Spleen (tissue), 11 donors: Measurements from ENCODE around the gene UBE2I. TPM values are rescaled to one million over a fixed set of nuclear protein-coding genes. Genes with fewer than 3 reads are reported as not detected.
"Not testable (repeated sequence)": the region's sequence is repeated elsewhere in the genome, so short reads cannot be mapped to it uniquely, and the experiment has no call there.

Experiments
- DNase-seq: peaks from one replicate; pipeline ENCODE4 v3.0.0-alpha.2; 2020
- H3K27ac ChIP-seq, 8 donors: fragments of 200-600 bp; sonication (generic) in 7 of 8; 1 replicate in 4 of 8; 2 replicates in 4 of 8; pipeline versions ENCODE4 v1.5.0 to v1.8.0; 2016 to 2021; ENCODE audit warnings: inconsistent platforms in 4 of 8, mild to moderate bottlenecking in 4 of 8, moderate library complexity in 1 of 8
- H3K27me3 ChIP-seq, 7 donors: fragments of 200-600 bp; sonication (generic) in 6 of 7; replicated peaks in 1 of 7; 1 replicate in 4 of 7; 2 replicates in 3 of 7; pipeline versions ENCODE4 v1.5.0 to v1.8.0; 2016 to 2021; ENCODE audit warnings: inconsistent platforms in 3 of 7, mild to moderate bottlenecking in 1 of 7
- H3K36me3 ChIP-seq, 6 donors: fragments of 200-600 bp; sonication (generic) in 5 of 6; 1 replicate in 4 of 6; 2 replicates in 2 of 6; pipeline versions ENCODE4 v1.5.0 to v1.8.0; 2016 to 2021; ENCODE audit warnings: inconsistent platforms in 2 of 6
- H3K4me1 ChIP-seq, 6 donors: fragments of 200-600 bp; sonication (generic) in 5 of 6; 1 replicate in 3 of 6; 2 replicates in 3 of 6; pipeline versions ENCODE4 v1.5.0 to v1.8.0; 2016 to 2021; ENCODE audit warnings: inconsistent platforms in 3 of 6
- H3K4me3 ChIP-seq, 8 donors: fragments of 200-600 bp; sonication (generic) in 7 of 8; 1 replicate in 4 of 8; 2 replicates in 4 of 8; pipeline versions ENCODE4 v1.5.0 to v1.8.0; 2016 to 2021; ENCODE audit warnings: inconsistent platforms in 4 of 8, mild to moderate bottlenecking in 4 of 8, moderate library complexity in 2 of 8
- H3K9me3 ChIP-seq, 8 donors: fragments of 200-600 bp; sonication (generic) in 7 of 8; 1 replicate in 4 of 8; 2 replicates in 4 of 8; pipeline versions ENCODE4 v1.5.0 to v1.8.0; 2016 to 2021; ENCODE audit warnings: inconsistent platforms in 4 of 8
- POLR2A ChIP-seq, 3 donors: fragments of 450-650 bp; IDR thresholded peaks; one replicate each; pipeline ENCODE4 v1.5.1; 2017; ENCODE audit warnings: antibody characterized with exemption in 3 of 3, mild to moderate bottlenecking in 1 of 3
- POLR2AphosphoS5 ChIP-seq, 3 donors: sonication (generic); formaldehyde crosslinking; IDR thresholded peaks; one replicate each; pipeline ENCODE4 v1.5.1; 2017; ENCODE audit warnings: antibody characterized with exemption in 3 of 3
- WGBS, 5 donors: extraction: QIAGEN DNeasy Blood & Tissue Kit in 3 of 5; methylation state at CpG; one replicate each; pipeline versions ENCODE4 v1.1.5 to v1.1.7; 2013 to 2018; 5-methylcytosine and 5-hydroxymethylcytosine counted together
- intact Hi-C: fragments of 100-400 bp; cut with DNase I; formaldehyde crosslinking; loops from one replicate; pipeline ENCODE4 v1.15.0; 2023; ENCODE audit warnings: low total_unique reads
- polyA plus RNA-seq, 3 donors: library from polyadenylated mRNA; stranded (reverse); fragments of 200-250 nt; gene quantifications; one replicate each; pipeline ENCODE4 v1.2.1, GENCODE V29; 2013
- total RNA-seq, 7 donors: library from RNA; depleted of rRNA in 3 of 7; stranded (reverse); fragments of >200 nt in 3 of 7; fragmentation: NEBNext Ultra II Directional in 4 of 7; extraction: Animal tissue kit (Norgen Biotek cat#: 25700) in 4 of 7; gene quantifications; one replicate each; pipeline versions ENCODE4 v1.1.0 to v1.2.1, GENCODE V29; 2016 to 2021
- TF ChIP-seq, protein P1 (sequence below), 11 experiments: fragments of 200-600 bp in 7 of 11; fragments of 450-650 bp in 4 of 11; sonication (generic) in 4 of 11; IDR thresholded peaks in 8 of 11; conservative IDR thresholded peaks in 3 of 11; 1 replicate in 7 of 11; 2 replicates in 4 of 11; pipeline versions ENCODE4 v1.4.0 to v1.8.0; 2016 to 2021; ENCODE audit warnings: antibody characterized with exemption in 11 of 11, inconsistent platforms in 4 of 11, mild to moderate bottlenecking in 1 of 11
- donor health status: healthy with polysubstance abuse.
- donor health status: DM: no; HTN: no; CAD: no; lungs with moderate emphysema.
- donor health status: DM: no; HTN: no; CAD: no.
- donor health status: Bipolar disorder and iron deficiency.
- donor health status: healthy.
- donor health status: DM: no; HTN: no; CAD: no.
- donor health status: DM: yes; HTN: yes; CAD: no.

UBE2I gene
- total and polyA plus RNA-seq, 10 donors, result 78.1 to 142 (median 119) TPM

DNA sequence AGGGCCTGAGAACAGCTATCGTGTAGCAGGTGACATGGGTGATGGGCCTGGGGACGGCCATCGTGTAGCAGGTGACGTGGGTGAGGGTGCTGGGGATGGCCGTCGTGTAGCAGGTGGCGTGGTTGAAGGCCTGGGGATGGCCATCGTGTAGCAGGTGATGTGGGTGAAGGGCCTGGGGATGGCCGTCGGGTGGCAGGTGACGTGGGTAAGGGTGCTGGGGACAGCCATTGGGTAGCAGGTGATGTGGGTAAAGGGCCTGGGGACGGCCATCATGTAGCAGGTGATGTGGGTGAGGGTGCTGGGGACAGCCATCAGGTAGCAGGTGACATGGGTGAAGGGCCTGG is 38.1 kb upstream of the UBE2I start:
- H3K27me3 ChIP-seq, result peaks cover 0 to 68% (median 21%) of the 10 kb centered on the region in 7 donors
- no peaks in the 10 kb centered on the region for H3K36me3 ChIP-seq
- intact Hi-C loops, result no loop called here
- no peak for DNase-seq
- H3K27ac ChIP-seq, result no peak overlapping the region
- no peak for TF ChIP-seq POLR2A (IDR thresholded peaks at IDR 0.05)
- TF ChIP-seq, protein P1, sequence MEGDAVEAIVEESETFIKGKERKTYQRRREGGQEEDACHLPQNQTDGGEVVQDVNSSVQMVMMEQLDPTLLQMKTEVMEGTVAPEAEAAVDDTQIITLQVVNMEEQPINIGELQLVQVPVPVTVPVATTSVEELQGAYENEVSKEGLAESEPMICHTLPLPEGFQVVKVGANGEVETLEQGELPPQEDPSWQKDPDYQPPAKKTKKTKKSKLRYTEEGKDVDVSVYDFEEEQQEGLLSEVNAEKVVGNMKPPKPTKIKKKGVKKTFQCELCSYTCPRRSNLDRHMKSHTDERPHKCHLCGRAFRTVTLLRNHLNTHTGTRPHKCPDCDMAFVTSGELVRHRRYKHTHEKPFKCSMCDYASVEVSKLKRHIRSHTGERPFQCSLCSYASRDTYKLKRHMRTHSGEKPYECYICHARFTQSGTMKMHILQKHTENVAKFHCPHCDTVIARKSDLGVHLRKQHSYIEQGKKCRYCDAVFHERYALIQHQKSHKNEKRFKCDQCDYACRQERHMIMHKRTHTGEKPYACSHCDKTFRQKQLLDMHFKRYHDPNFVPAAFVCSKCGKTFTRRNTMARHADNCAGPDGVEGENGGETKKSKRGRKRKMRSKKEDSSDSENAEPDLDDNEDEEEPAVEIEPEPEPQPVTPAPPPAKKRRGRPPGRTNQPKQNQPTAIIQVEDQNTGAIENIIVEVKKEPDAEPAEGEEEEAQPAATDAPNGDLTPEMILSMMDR (IDR thresholded peaks at IDR 0.05 in 8 of 11, conservative IDR thresholded peaks at IDR 0.05 in 3 of 11), result no peak
- TF ChIP-seq POLR2AphosphoS5 (IDR thresholded peaks at IDR 0.05), result no peak
- no peaks in the 10 kb centered on the region for H3K9me3 ChIP-seq
- WGBS, 5 donors, result 74 to 87% (median 84%) methylated on average over 12 of the region's 12 CpGs
- no peak overlapping the region for H3K4me3 ChIP-seq
- H3K4me1 ChIP-seq, result peaks cover 0 to 11% (median 6%) of the 10 kb centered on the region in 6 donors

DNA sequence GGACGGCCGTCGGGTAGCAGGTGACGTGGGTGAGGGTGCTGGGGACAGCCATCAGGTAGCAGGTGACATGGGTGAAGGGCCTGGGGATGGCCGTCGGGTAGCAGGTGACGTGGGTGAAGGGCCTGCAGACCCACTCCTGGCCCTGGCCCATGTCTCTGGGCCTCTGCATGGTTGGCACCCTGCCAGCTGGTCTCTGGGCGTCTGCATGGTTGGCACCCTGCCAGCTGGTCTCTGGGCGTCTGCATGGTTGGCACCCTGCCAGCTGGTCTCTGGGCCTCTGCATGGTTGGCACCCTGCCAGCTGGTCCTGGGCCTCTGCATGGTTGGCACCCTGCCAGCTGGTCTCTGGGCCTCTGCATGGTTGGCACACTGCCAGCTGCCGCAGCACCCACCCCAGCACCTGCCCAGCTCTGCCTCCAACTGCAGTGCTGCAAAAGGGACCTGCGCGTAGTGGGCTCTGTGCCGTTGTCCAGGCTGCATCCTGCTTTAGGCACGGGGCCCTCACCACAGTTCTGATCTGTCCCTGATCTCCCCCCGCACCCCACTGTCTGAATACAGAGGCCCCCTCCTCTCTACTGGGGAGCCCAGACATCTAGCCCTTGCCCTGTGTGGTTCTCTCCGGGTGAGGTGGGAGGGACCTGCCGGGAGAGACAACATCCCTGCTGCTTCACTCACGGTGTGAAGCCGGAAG is 37.6 kb upstream of the UBE2I start:
- H3K36me3 ChIP-seq, H3K9me3 ChIP-seq, H3K4me3 ChIP-seq, H3K27ac ChIP-seq, intact Hi-C loops: not testable (repeated sequence)
- 20 to 38% (median 26%) methylated on average over 9 to 19 of the region's 19 CpGs for WGBS, 5 donors
- H3K27me3 ChIP-seq, result peaks cover 0 to 69% (median 23%) of the 10 kb centered on the region in 7 donors
- peaks cover 0 to 11% (median 6%) of the 10 kb centered on the region in 6 donors for H3K4me1 ChIP-seq
- peak; percentile 61 for DNase-seq
- TF ChIP-seq POLR2AphosphoS5 (IDR thresholded peaks at IDR 0.05), result peak in 1 of 3 donors; percentile 22

- H3K36me3 ChIP-seq, result no peaks in the 10 kb centered on the region
- H3K4me1 ChIP-seq, result peaks cover 0 to 11% (median 6%) of the 10 kb centered on the region in 6 donors
- peaks cover 0 to 77% (median 31%) of the 10 kb centered on the region in 7 donors for H3K27me3 ChIP-seq
- H3K4me3 ChIP-seq, result no peak overlapping the region
- no peaks in the 10 kb centered on the region for H3K9me3 ChIP-seq
- TF ChIP-seq POLR2A (IDR thresholded peaks at IDR 0.05) (no peak), POLR2AphosphoS5 (IDR thresholded peaks at IDR 0.05) (no peak)
- TF ChIP-seq, protein P1 (IDR thresholded peaks at IDR 0.05 in 8 of 11, conservative IDR thresholded peaks at IDR 0.05 in 3 of 11), result no peak
- DNase-seq, result peak; percentile 62
- intact Hi-C loops, result no loop called here
- H3K27ac ChIP-seq, result no peak overlapping the region
- 71 to 76% (median 72%) methylated on average over 5 to 9 of the region's 9 CpGs for WGBS, 5 donors
Observed at GRCh38 chr16:1272453-1273198, 36.8 kb upstream of the UBE2I start.

GRCh38 chr16:1273816-1274215 is 35.6 kb upstream of the UBE2I start:
- Histone ChIP-seq H3K9me3 (no peaks in the 10 kb centered on the region), H3K27me3 (peaks cover 0 to 87% (median 43%) of the 10 kb centered on the region in 7 donors), H3K36me3 (no peaks in the 10 kb centered on the region), H3K27ac (no peak overlapping the region), H3K4me1 (peaks cover 0 to 19% (median 6%) of the 10 kb centered on the region in 6 donors), H3K4me3 (no peak overlapping the region)
- DNase-seq, result no peak
- intact Hi-C loops, result no loop called here
- WGBS, 5 donors, result 87 to 95% (median 93%) methylated on average over 7 to 15 of the region's 15 CpGs
- TF ChIP-seq POLR2AphosphoS5 (IDR thresholded peaks at IDR 0.05) (no peak), POLR2A (IDR thresholded peaks at IDR 0.05) (no peak)
- TF ChIP-seq, protein P1 (IDR thresholded peaks at IDR 0.05 in 8 of 11, conservative IDR thresholded peaks at IDR 0.05 in 3 of 11), result no peak
